ENCODE measurements around the gene PNPLA3. TPM values are rescaled to one million over a fixed set of nuclear protein-coding genes. Genes with fewer than 3 reads are reported as not detected.

The PNPLA3 gene
- total RNA-seq, 1 experiment from 2014 or later = 19.8 TPM

DNA sequence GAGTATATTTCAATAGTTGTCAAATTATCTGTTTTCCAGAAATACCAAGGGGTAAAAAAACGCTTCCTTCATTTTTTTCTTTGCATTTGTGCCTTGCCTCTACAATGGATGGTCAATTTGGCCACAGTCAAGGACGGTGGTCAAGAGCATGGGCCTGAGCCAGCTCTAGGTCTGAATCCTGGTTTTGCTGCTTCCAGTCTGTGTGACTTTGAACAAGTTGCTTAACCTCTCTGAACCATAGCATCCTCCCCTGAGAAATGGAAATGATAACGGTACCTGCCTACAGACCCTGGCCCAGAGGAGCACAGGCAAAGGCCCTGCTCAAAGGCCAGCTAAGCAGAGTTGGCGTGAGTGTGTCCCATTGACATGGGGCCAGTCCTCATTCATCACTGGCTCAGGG is 34.9 kb upstream of the PNPLA3 start:
- H3K4me1 Mint-ChIP-seq = peaks cover 4% of the 10 kb centered on the region
- no peaks in the 10 kb centered on the region for H3K9me3 Mint-ChIP-seq
- no peaks in the 10 kb centered on the region; the same call in 1 of the 2 replicates for H3K36me3 Mint-ChIP-seq
- H3K4me3 Mint-ChIP-seq = no peak overlapping the region
- TF ChIP-seq GTF2I (CRISPR knock-in tag; conservative IDR thresholded peaks at IDR 0.05) = no peak
- TF ChIP-seq ZNF263 (CRISPR knock-in tag; IDR thresholded peaks at IDR 0.05; ENCODE audit: low read depth) = no peak
- no peak for TF ChIP-seq TEAD4 (CRISPR knock-in tag; IDR thresholded peaks at IDR 0.05)
- no peak for TF ChIP-seq MXD4 (CRISPR knock-in tag; IDR thresholded peaks at IDR 0.05; ENCODE audit: borderline replicate concordance)
- no peak for TF ChIP-seq NFATC4 (CRISPR knock-in tag; IDR thresholded peaks at IDR 0.05)
- no peak for TF ChIP-seq NR3C1 (CRISPR knock-in tag; conservative IDR thresholded peaks at IDR 0.05; ENCODE audit: low read depth)
- DNase-seq (ENCODE audit: low spot score) = no peak
- peaks cover 12% of the 10 kb centered on the region for H3K27me3 Mint-ChIP-seq (ENCODE audit: low read depth)
- CTCF ChIA-PET = interaction anchor here (2.0 kb wide), 1 partner anchor 57 kb away, joined by 7 read pairs; no protein-coding TSS in a partner anchor
- no peak for ATAC-seq
- POLR2A ChIA-PET = no interaction called here
- no peak overlapping the region for H3K27ac Mint-ChIP-seq

DNA sequence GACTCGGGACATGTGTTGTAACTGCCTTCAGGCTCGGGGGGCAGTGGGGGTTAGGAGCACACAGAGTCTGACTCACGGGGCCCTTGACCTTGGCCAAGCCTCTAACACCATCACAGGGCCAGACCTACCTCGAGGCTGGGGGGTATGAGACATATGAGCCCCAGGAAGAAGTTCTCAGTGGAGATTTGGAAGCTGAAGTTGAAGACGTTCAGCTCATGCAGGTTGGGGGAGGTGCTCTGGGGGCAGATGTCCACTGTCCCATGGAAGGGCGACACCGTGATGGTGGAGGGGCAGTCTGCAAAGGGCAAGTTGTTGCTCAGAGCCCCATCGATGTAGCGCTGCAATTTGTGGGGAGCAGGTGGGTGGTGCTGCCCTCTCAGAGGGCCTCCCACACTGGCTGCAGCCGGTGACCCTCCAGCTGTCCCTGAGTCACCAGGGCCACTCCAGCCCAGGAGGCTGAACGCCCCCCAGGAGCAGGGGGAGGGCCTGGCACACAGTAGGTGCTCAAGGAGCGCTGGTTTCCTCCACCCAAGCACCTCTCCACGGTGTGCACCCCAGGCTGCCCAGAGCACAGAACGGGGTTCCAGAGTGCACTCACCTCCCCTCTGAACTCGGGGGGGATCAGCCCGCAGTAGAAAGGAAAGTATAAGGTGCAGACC is 34.3 kb upstream of the PNPLA3 start:
- DNase-seq (ENCODE audit: low spot score) (no peak), ATAC-seq (no peak)
- TF ChIP-seq JAZF1 (CRISPR knock-in tag; IDR thresholded peaks at IDR 0.05) (no peak), EMX1 (CRISPR knock-in tag; IDR thresholded peaks at IDR 0.05) (no peak), ZNF425 (CRISPR knock-in tag; conservative IDR thresholded peaks at IDR 0.05) (no peak), HMGA2 (CRISPR knock-in tag; IDR thresholded peaks at IDR 0.05) (no peak), NFYB (CRISPR knock-in tag; conservative IDR thresholded peaks at IDR 0.05; ENCODE audit: low read depth) (no peak), ESRRA (CRISPR knock-in tag; IDR thresholded peaks at IDR 0.05; ENCODE audit: borderline replicate concordance) (no peak), NR3C1 (CRISPR knock-in tag; conservative IDR thresholded peaks at IDR 0.05; ENCODE audit: low read depth) (no peak), ZNF671 (CRISPR knock-in tag; IDR thresholded peaks at IDR 0.05) (no peak), CREM (CRISPR knock-in tag; IDR thresholded peaks at IDR 0.05) (no peak), ARID4B (CRISPR knock-in tag; IDR thresholded peaks at IDR 0.05; ENCODE audit: borderline replicate concordance) (no peak), MLX (CRISPR knock-in tag; IDR thresholded peaks at IDR 0.05) (no peak), CBFB (CRISPR knock-in tag; IDR thresholded peaks at IDR 0.05; ENCODE audit: low read depth) (no peak), FOXJ3 (CRISPR knock-in tag; IDR thresholded peaks at IDR 0.05; ENCODE audit: borderline replicate concordance) (no peak), TEAD1 (CRISPR knock-in tag; IDR thresholded peaks at IDR 0.05) (no peak), NFE2L1 (CRISPR knock-in tag; IDR thresholded peaks at IDR 0.05) (no peak), PRDM15 (CRISPR knock-in tag; IDR thresholded peaks at IDR 0.05) (no peak)
- TF ChIP-seq, protein P1, sequence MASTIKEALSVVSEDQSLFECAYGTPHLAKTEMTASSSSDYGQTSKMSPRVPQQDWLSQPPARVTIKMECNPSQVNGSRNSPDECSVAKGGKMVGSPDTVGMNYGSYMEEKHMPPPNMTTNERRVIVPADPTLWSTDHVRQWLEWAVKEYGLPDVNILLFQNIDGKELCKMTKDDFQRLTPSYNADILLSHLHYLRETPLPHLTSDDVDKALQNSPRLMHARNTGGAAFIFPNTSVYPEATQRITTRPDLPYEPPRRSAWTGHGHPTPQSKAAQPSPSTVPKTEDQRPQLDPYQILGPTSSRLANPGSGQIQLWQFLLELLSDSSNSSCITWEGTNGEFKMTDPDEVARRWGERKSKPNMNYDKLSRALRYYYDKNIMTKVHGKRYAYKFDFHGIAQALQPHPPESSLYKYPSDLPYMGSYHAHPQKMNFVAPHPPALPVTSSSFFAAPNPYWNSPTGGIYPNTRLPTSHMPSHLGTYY (CRISPR knock-in tag; IDR thresholded peaks at IDR 0.05) = no peak
- TF ChIP-seq, protein P2, sequence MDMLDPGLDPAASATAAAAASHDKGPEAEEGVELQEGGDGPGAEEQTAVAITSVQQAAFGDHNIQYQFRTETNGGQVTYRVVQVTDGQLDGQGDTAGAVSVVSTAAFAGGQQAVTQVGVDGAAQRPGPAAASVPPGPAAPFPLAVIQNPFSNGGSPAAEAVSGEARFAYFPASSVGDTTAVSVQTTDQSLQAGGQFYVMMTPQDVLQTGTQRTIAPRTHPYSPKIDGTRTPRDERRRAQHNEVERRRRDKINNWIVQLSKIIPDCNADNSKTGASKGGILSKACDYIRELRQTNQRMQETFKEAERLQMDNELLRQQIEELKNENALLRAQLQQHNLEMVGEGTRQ (CRISPR knock-in tag; IDR thresholded peaks at IDR 0.05) = no peak
- no peak overlapping the region for H3K4me3 Mint-ChIP-seq
- H3K36me3 Mint-ChIP-seq = no peaks in the 10 kb centered on the region; the same call in 1 of the 2 replicates
- POLR2A ChIA-PET = no interaction called here
- H3K4me1 Mint-ChIP-seq = peaks cover 4% of the 10 kb centered on the region
- no peaks in the 10 kb centered on the region for H3K9me3 Mint-ChIP-seq
- no peak overlapping the region for H3K27ac Mint-ChIP-seq
- CTCF ChIA-PET = interaction anchor here (2.0 kb wide), 1 partner anchor 57 kb away, joined by 7 read pairs; no protein-coding TSS in a partner anchor
- peaks cover 12% of the 10 kb centered on the region for H3K27me3 Mint-ChIP-seq (ENCODE audit: low read depth)
